Sigmoid colon (tissue), 7 donors: Measurements from ENCODE around the gene CTAG1B. TPM values are rescaled to one million over a fixed set of nuclear protein-coding genes. Genes with fewer than 3 reads are reported as not detected.

ENCODE experiments used
- DNase-seq: peaks from one replicate; pipeline ENCODE4 v3.0.0-alpha.2; 2019
- H3K27ac ChIP-seq, 4 donors: fragments of 200-600 bp; sonication (generic); one replicate each; pipeline ENCODE4 v1.5.1; 2016 to 2019; ENCODE audit warnings: mild to moderate bottlenecking in 1 of 4
- H3K27me3 ChIP-seq, 3 donors: fragments of 200-600 bp; sonication (generic); one replicate each; pipeline ENCODE4 v1.5.1; 2019; ENCODE audit warnings: mild to moderate bottlenecking in 1 of 3
- H3K36me3 ChIP-seq, 4 donors: fragments of 200-600 bp; sonication (generic); one replicate each; pipeline ENCODE4 v1.5.1; 2016 to 2019
- H3K4me1 ChIP-seq, 4 donors: fragments of 200-600 bp; sonication (generic); one replicate each; pipeline ENCODE4 v1.5.1; 2017 to 2019
- H3K4me3 ChIP-seq, 4 donors: fragments of 200-600 bp; sonication (generic); one replicate each; pipeline ENCODE4 v1.5.1; 2017 to 2019; ENCODE audit warnings: mild to moderate bottlenecking in 2 of 4, moderate library complexity in 1 of 4
- H3K9me3 ChIP-seq, 4 donors: fragments of 200-600 bp in 3 of 4; sonication (generic) in 3 of 4; one replicate each; pipeline versions ENCODE4 v1.5.1 to v1.6.1; 2013 to 2019
- EP300 ChIP-seq, 4 donors: sonication (generic); formaldehyde crosslinking; IDR thresholded peaks; one replicate each; pipeline ENCODE4 v1.6.1; 2017; ENCODE audit warnings: antibody characterized with exemption in 4 of 4
- POLR2A ChIP-seq, 2 donors: fragments of 450-650 bp; IDR thresholded peaks; one replicate each; pipeline ENCODE4 v1.6.1; 2016; ENCODE audit warnings: antibody characterized with exemption in 2 of 2, mild to moderate bottlenecking in 2 of 2, moderate library complexity in 2 of 2
- POLR2AphosphoS5 ChIP-seq, 4 donors: sonication (generic); formaldehyde crosslinking; IDR thresholded peaks; one replicate each; pipeline ENCODE4 v1.6.1; 2017; ENCODE audit warnings: antibody characterized with exemption in 4 of 4
- WGBS, 2 donors: extraction: QIAGEN DNeasy Blood & Tissue Kit; methylation state at CpG; one replicate each; pipeline ENCODE4 v1.1.7; 2013; 5-methylcytosine and 5-hydroxymethylcytosine counted together
- intact Hi-C: fragments of 100-400 bp; cut with DNase I; formaldehyde crosslinking; loops from one replicate; pipeline ENCODE4 v1.15.1; 2023
- polyA plus RNA-seq, 3 donors: library from polyadenylated mRNA; stranded (reverse); fragments of 200-250 nt; gene quantifications; one replicate each; pipeline ENCODE4 v1.2.3, GENCODE V29; 2013
- total RNA-seq, 4 donors: library from RNA; depleted of rRNA; stranded (reverse); fragments of >200 nt; gene quantifications; one replicate each; pipeline ENCODE4 v1.1.0, GENCODE V29; 2016
- TF ChIP-seq, protein P1 (sequence below), 4 experiments: fragments of 450-650 bp in 3 of 4; fragments of 200-600 bp in 1 of 4; IDR thresholded peaks; one replicate each; pipeline ENCODE4 v1.5.1; 2016 to 2019; ENCODE audit warnings: antibody characterized with exemption in 4 of 4, mild to moderate bottlenecking in 3 of 4, moderate library complexity in 2 of 4
- donor health status: healthy with polysubstance abuse.
- donor health status: Bipolar disorder and iron deficiency.
- donor health status: healthy.

Gene CTAG1B
- total and polyA plus RNA-seq, 7 donors: not detected

DNA sequence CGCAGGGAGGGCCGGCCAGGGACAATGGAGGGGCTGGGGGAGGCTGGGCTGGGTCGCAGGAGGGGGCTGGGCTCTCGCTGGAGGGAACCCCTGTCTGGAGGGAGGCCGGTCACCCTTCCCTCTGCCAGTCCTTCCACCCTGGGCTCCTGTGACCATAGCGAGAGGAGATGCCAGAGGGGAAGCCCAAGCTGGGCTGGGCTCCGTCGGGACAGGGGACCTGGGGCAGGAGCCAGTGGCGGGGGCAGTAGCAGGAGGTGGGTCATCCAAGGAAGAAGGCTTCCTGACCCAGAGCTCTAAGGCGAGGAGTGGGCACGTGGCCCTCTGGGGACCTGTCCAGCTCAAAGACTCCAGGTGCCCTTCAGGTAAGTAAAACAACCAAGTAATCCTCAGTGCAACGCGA, 16.9 kb downstream of the CTAG1B start:
- H3K36me3 ChIP-seq: no peaks in the 10 kb centered on the region
- TF ChIP-seq POLR2AphosphoS5 (IDR thresholded peaks at IDR 0.05) (no peak), POLR2A (IDR thresholded peaks at IDR 0.05) (no peak)
- TF ChIP-seq, protein P1, sequence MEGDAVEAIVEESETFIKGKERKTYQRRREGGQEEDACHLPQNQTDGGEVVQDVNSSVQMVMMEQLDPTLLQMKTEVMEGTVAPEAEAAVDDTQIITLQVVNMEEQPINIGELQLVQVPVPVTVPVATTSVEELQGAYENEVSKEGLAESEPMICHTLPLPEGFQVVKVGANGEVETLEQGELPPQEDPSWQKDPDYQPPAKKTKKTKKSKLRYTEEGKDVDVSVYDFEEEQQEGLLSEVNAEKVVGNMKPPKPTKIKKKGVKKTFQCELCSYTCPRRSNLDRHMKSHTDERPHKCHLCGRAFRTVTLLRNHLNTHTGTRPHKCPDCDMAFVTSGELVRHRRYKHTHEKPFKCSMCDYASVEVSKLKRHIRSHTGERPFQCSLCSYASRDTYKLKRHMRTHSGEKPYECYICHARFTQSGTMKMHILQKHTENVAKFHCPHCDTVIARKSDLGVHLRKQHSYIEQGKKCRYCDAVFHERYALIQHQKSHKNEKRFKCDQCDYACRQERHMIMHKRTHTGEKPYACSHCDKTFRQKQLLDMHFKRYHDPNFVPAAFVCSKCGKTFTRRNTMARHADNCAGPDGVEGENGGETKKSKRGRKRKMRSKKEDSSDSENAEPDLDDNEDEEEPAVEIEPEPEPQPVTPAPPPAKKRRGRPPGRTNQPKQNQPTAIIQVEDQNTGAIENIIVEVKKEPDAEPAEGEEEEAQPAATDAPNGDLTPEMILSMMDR (IDR thresholded peaks at IDR 0.05): no peak
- H3K4me3 ChIP-seq: no peak overlapping the region
- intact Hi-C loops: no loop called here
- WGBS, 2 donors: 79% methylated on average over 13 of the region's 13 CpGs
- peaks cover 0 to 3% (median 0%) of the 10 kb centered on the region in 3 donors for H3K27me3 ChIP-seq
- no peaks in the 10 kb centered on the region for H3K9me3 ChIP-seq
- no peak for DNase-seq
- no peak overlapping the region for H3K27ac ChIP-seq
- H3K4me1 ChIP-seq: no peaks in the 10 kb centered on the region

DNA sequence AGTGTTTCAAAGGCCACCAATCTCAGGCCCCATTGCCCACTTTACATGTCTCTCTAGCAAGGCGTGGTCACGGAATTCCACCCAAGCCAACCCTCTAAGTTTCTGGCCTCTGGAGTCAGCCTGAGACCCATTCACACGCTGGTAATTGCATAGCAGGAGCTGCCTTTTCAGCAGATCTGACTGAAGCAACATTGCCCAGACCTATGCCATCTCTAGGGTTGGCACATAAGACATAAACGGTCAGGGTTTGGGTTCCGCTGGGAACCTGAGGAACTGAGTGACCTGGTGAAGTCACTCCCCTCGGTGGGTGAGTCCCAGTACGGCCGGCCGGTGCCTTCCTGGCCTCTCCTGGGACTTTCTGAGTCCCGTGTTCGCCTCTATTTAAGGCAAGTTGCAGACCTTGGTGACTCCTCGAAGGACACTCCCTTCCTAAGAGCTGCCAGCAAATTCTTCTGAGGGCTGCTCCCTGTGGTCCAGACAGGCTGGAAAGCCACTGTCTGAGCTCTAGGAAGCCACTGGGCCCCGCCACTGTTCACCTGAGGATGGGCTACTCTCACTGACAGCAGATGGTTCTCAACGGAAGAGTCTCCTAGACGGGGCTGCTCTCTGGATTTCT, 18.2 kb downstream of the CTAG1B start:
- TF ChIP-seq, protein P1 (IDR thresholded peaks at IDR 0.05): no peak
- intact Hi-C loops: no loop called here
- H3K4me3 ChIP-seq: no peak overlapping the region
- no peak overlapping the region for H3K27ac ChIP-seq
- DNase-seq: no peak
- H3K27me3 ChIP-seq: peaks cover 0 to 3% (median 0%) of the 10 kb centered on the region in 3 donors
- no peaks in the 10 kb centered on the region for H3K9me3 ChIP-seq
- no peaks in the 10 kb centered on the region for H3K36me3 ChIP-seq
- H3K4me1 ChIP-seq: peaks cover 0 to 9% (median 3%) of the 10 kb centered on the region in 4 donors
- WGBS, 2 donors: 77 to 89% methylated on average over 15 of the region's 15 CpGs

DNA sequence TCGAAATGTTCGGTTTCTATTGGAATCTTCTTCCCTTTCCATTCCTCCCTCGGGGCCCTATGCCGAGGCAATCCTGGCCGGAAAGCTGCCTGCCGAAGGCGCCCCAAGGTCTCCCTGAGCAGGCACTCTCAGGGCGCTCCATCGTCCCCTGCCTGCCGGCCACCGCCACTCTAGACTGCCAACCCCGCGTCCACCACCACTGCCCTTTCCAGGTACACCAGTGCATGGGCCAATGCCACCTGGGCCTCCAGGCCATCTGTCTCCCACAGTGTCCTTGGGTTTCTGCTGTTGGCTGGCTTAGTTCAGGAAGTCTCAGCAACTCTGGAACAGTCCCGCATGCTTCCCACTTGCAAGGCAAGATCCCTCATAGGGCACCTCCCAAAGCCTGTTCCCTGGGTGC, 19.6 kb downstream of the CTAG1B start:
- no peak overlapping the region for H3K27ac ChIP-seq
- H3K9me3 ChIP-seq: no peaks in the 10 kb centered on the region
- peaks cover 0 to 9% (median 3%) of the 10 kb centered on the region in 4 donors for H3K4me1 ChIP-seq
- H3K36me3 ChIP-seq: no peaks in the 10 kb centered on the region
- no peak overlapping the region for H3K4me3 ChIP-seq
- TF ChIP-seq POLR2A (IDR thresholded peaks at IDR 0.05) (no peak), EP300 (IDR thresholded peaks at IDR 0.05) (no peak), POLR2AphosphoS5 (IDR thresholded peaks at IDR 0.05) (no peak)
- H3K27me3 ChIP-seq: peaks cover 0 to 3% (median 0%) of the 10 kb centered on the region in 3 donors
- WGBS, 2 donors: 93 to 96% methylated on average over 14 of the region's 14 CpGs
- DNase-seq: no peak
- intact Hi-C loops: no loop called here

DNA sequence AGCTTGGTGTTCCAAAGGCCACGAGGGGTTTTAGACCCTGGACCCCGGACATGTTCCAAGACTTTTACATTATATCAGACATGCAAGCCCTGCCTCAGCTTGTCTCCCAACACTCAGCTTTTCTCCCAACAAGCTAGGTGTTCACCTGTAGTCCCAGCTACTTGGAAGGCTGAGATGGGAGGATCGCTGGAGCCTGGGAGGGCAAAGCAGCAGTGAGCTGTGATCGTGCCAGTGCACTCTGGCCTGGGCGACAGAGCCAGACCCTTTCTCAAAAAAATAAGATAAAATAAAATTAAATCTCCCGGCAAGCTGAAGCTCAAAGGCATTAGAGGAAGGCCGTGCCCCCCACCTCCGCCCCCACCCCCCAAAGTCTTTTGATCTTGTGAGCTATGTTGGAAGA, 20.4 kb downstream of the CTAG1B start:
- intact Hi-C loops: no loop called here
- Histone ChIP-seq H3K4me3 (no peak overlapping the region), H3K4me1 (peaks cover 0 to 9% (median 3%) of the 10 kb centered on the region in 4 donors), H3K9me3 (no peaks in the 10 kb centered on the region), H3K36me3 (no peaks in the 10 kb centered on the region), H3K27ac (no peak overlapping the region), H3K27me3 (peaks cover 0 to 3% (median 0%) of the 10 kb centered on the region in 3 donors)
- TF ChIP-seq, protein P1 (IDR thresholded peaks at IDR 0.05): no peak
- TF ChIP-seq POLR2AphosphoS5 (IDR thresholded peaks at IDR 0.05) (no peak), EP300 (IDR thresholded peaks at IDR 0.05) (no peak), POLR2A (IDR thresholded peaks at IDR 0.05) (no peak)
- 90 to 94% methylated on average over 8 of the region's 8 CpGs for WGBS, 2 donors
- no peak for DNase-seq

DNA sequence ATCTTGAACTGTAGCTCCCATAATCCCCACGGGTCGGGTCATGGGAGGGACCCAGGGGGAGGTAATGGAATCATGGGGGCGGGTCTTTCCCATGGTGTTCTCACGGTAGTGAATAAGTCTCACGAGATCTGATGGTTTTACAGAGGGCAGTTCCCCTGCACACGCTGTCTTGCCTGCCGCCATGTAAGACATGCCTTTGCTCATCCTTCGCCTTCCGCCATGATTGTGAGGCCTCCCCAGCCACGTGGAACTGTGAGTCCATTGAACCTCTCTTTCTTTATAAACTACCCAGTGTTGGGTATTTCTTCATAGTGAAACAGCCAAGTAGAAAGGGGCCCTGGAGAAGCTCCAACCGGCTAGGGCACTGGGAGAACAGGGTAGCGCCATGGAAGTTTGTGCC, 21.9 kb downstream of the CTAG1B start:
- no peaks in the 10 kb centered on the region for H3K36me3 ChIP-seq
- TF ChIP-seq EP300 (IDR thresholded peaks at IDR 0.05) (no peak), POLR2A (IDR thresholded peaks at IDR 0.05) (no peak), POLR2AphosphoS5 (IDR thresholded peaks at IDR 0.05) (no peak)
- TF ChIP-seq, protein P1 (IDR thresholded peaks at IDR 0.05): no peak
- no peak overlapping the region for H3K27ac ChIP-seq
- no peaks in the 10 kb centered on the region for H3K9me3 ChIP-seq
- H3K27me3 ChIP-seq: peaks cover 0 to 3% (median 0%) of the 10 kb centered on the region in 3 donors
- H3K4me1 ChIP-seq: peaks cover 0 to 9% (median 3%) of the 10 kb centered on the region in 4 donors
- DNase-seq: no peak
- intact Hi-C loops: no loop called here
- WGBS, 2 donors: 87 to 92% methylated on average over 12 of the region's 12 CpGs
- no peak overlapping the region for H3K4me3 ChIP-seq
